HepG2 (cell line): ENCODE measurements around the gene RFC1. TPM values are rescaled to one million over a fixed set of nuclear protein-coding genes. Genes with fewer than 3 reads are reported as not detected.
A peak's percentile ranks its signal among the peaks of the same experiment; 100 is the strongest.

Source experiments
- CREB1 ChIP-seq, 2 experiments: fragments of 450-650 bp in 1 of 2; IDR thresholded peaks; 2 replicates each; pipeline ENCODE4 v1.6.1; 2016 to 2017; ENCODE audit warnings: control low read depth in 1 of 2, mild to moderate bottlenecking in 1 of 2, missing compliant biosample characterization in 1 of 2, missing genetic modification characterization in 1 of 2
- ERF ChIP-seq: IDR thresholded peaks from 2 replicates; pipeline ENCODE4 v1.6.1; 2018; ENCODE audit warnings: missing biosample characterization, missing genetic modification reagents
- GZF1 ChIP-seq: sonication (generic); formaldehyde crosslinking; IDR thresholded peaks from 2 replicates; pipeline ENCODE4 v1.5.1; 2020; ENCODE audit warnings: mild to moderate bottlenecking, missing genetic modification reagents
- KDM1A ChIP-seq: IDR thresholded peaks from 2 replicates; pipeline ENCODE4 v1.6.1; 2016; ENCODE audit warnings: missing compliant biosample characterization
- KDM6A ChIP-seq: IDR thresholded peaks from 2 replicates; pipeline ENCODE4 v1.6.1; 2016; ENCODE audit warnings: low read depth
- KLF9 ChIP-seq: IDR thresholded peaks from 2 replicates; pipeline ENCODE4 v1.6.1; 2016; ENCODE audit warnings: low read depth
- MAF1 ChIP-seq: sonication (generic); formaldehyde crosslinking; IDR thresholded peaks from 2 replicates; pipeline ENCODE4 v1.5.0; 2020; ENCODE audit warnings: missing genetic modification reagents, borderline replicate concordance
- MAFF ChIP-seq: IDR thresholded peaks from 2 replicates; pipeline ENCODE4 v1.6.1; 2011; ENCODE audit warnings: low read depth, low read length, improper control_type of control experiment
- MEF2D ChIP-seq: sonication (generic); formaldehyde crosslinking; IDR thresholded peaks from 2 replicates; pipeline ENCODE4 v1.5.1; 2020; ENCODE audit warnings: mild to moderate bottlenecking, missing genetic modification reagents
- MYC ChIP-seq: sonication (generic); formaldehyde crosslinking; IDR thresholded peaks from 2 replicates; pipeline ENCODE4 v1.9.0; 2021; ENCODE audit warnings: missing genetic modification reagents, borderline replicate concordance
- ONECUT2 ChIP-seq: sonication (generic); formaldehyde crosslinking; IDR thresholded peaks from 2 replicates; pipeline ENCODE4 v1.4.0; 2020; ENCODE audit warnings: missing genetic modification reagents
- SETDB1 ChIP-seq: sonication (generic); formaldehyde crosslinking; IDR thresholded peaks from 2 replicates; pipeline ENCODE4 v1.5.1; 2020; ENCODE audit warnings: missing genetic modification reagents, mild to moderate bottlenecking, borderline replicate concordance
- SKI ChIP-seq: fragments of 450-650 bp; IDR thresholded peaks from one replicate; pipeline ENCODE4 v1.6.1; 2018; ENCODE audit warnings: mild to moderate bottlenecking; ENCODE audit not compliant: partially characterized antibody
- TIGD3 ChIP-seq: sonication (generic); formaldehyde crosslinking; IDR thresholded peaks from 2 replicates; pipeline ENCODE4 v1.5.1; 2020; ENCODE audit warnings: mild to moderate bottlenecking, missing genetic modification reagents, borderline replicate concordance
- WIZ ChIP-seq: sonication (generic); formaldehyde crosslinking; IDR thresholded peaks from 2 replicates; pipeline ENCODE4 v1.5.1; 2020; ENCODE audit warnings: mild to moderate bottlenecking, missing genetic modification reagents
- ZBTB42 ChIP-seq: sonication (generic); formaldehyde crosslinking; IDR thresholded peaks from 2 replicates; pipeline ENCODE4 v1.5.0; 2020; ENCODE audit warnings: mild to moderate bottlenecking, missing genetic modification reagents
- ZC3H4 ChIP-seq: sonication (generic); formaldehyde crosslinking; IDR thresholded peaks from 2 replicates; pipeline ENCODE4 v1.4.0; 2020; ENCODE audit warnings: missing genetic modification reagents, borderline replicate concordance
- ZFX ChIP-seq: sonication (generic); formaldehyde crosslinking; IDR thresholded peaks from 2 replicates; pipeline ENCODE4 v1.4.0; 2020; ENCODE audit warnings: mild to moderate bottlenecking, low read depth, missing genetic modification reagents, moderate library complexity
- ZNF30 ChIP-seq: sonication (generic); formaldehyde crosslinking; IDR thresholded peaks from 2 replicates; pipeline ENCODE4 v1.5.0; 2020; ENCODE audit warnings: mild to moderate bottlenecking, missing genetic modification reagents
- ZNF558 ChIP-seq: sonication (generic); formaldehyde crosslinking; IDR thresholded peaks from 2 replicates; pipeline ENCODE4 v1.9.0; 2022; ENCODE audit warnings: mild to moderate bottlenecking, missing genetic modification reagents, borderline replicate concordance
- ZNF569 ChIP-seq: sonication (generic); formaldehyde crosslinking; IDR thresholded peaks from 2 replicates; pipeline ENCODE4 v1.5.0; 2020; ENCODE audit warnings: mild to moderate bottlenecking, missing genetic modification reagents, moderate library complexity, borderline replicate concordance
- ZNF615 ChIP-seq: sonication (generic); formaldehyde crosslinking; IDR thresholded peaks from 2 replicates; pipeline ENCODE4 v1.5.0; 2020; ENCODE audit warnings: mild to moderate bottlenecking, missing genetic modification reagents, borderline replicate concordance
- ZNF639 ChIP-seq: conservative IDR thresholded peaks from 2 replicates; pipeline ENCODE4 v1.6.1; 2018; ENCODE audit warnings: missing genetic modification reagents
- ZSCAN22 ChIP-seq: sonication (generic); formaldehyde crosslinking; IDR thresholded peaks from 2 replicates; pipeline ENCODE4 v1.4.0; 2020; ENCODE audit warnings: mild to moderate bottlenecking, missing genetic modification reagents
- ZSCAN30 ChIP-seq: sonication (generic); formaldehyde crosslinking; IDR thresholded peaks from 2 replicates; pipeline ENCODE4 v1.5.0; 2020; ENCODE audit warnings: mild to moderate bottlenecking, missing genetic modification reagents
- polyA plus RNA-seq, 8 experiments: library from polyadenylated mRNA; depleted of rRNA in 3 of 8; stranded (reverse) in 7 of 8; unstranded in 1 of 8; fragments of >200 nt; fragmentation: Illumina TruSeq in 4 of 8; extraction: Trizol in 4 of 8; gene quantifications; 2 replicates each; pipeline versions ENCODE4 v1.2.1 to v1.2.3, GENCODE V29; 2011 to 2016; ENCODE audit warnings: low read depth in 4 of 8, missing spikeins in 1 of 8, mixed read lengths in 1 of 8; ENCODE audit not compliant: insufficient read depth in 1 of 8
- total RNA-seq, 5 experiments: library from RNA; depleted of rRNA; stranded (reverse); fragments of >200 nt; fragmentation: Illumina TruSeq; extraction: Trizol; gene quantifications; 2 replicates each; pipeline ENCODE4 v1.2.3, GENCODE V29; 2016; ENCODE audit warnings: low read depth in 1 of 5
- TF ChIP-seq, protein P1 (sequence below): sonication (generic); formaldehyde crosslinking; IDR thresholded peaks from 2 replicates; pipeline ENCODE4 v1.5.1; 2020; ENCODE audit warnings: missing genetic modification reagents, mild to moderate bottlenecking, borderline replicate concordance

RFC1 gene
- total and polyA plus RNA-seq, 2 of the 13 experiments (the other 11 are each of a cell fraction or from before 2014, with no cell fraction given), result 15.9 to 78.8 TPM

- no peak for TF ChIP-seq ZNF569 (CRISPR knock-in tag)
- peak; percentile 83; the same call in 1 of the 2 replicates for TF ChIP-seq ZSCAN22 (CRISPR knock-in tag)
- no peak for TF ChIP-seq SETDB1 (CRISPR knock-in tag)
- TF ChIP-seq ZNF30 (CRISPR knock-in tag), result peak; percentile 98
- peak; percentile 84; the same call in 1 of the 2 replicates for TF ChIP-seq ZSCAN30 (CRISPR knock-in tag)
- TF ChIP-seq TIGD3, result peak; percentile 92
- TF ChIP-seq CREB1 (IDR thresholded peaks at IDR 0.05), result peak; percentile 99
- TF ChIP-seq CREB1 (CRISPR knock-in tag; IDR thresholded peaks at IDR 0.05), result peak; percentile 99
- TF ChIP-seq ZC3H4 (CRISPR knock-in tag), result no peak
- TF ChIP-seq MAF1, result 0 out of 2 replicates have a peak, but pooled peaks have one; percentile 62
- no peak for TF ChIP-seq MAFF
- TF ChIP-seq SKI, result no peak
- TF ChIP-seq MYC, result peak; percentile 89; the same call in 1 of the 2 replicates
- peak; percentile 69 for TF ChIP-seq ONECUT2 (CRISPR knock-in tag)
- no peak for TF ChIP-seq WIZ
- TF ChIP-seq, protein P1, sequence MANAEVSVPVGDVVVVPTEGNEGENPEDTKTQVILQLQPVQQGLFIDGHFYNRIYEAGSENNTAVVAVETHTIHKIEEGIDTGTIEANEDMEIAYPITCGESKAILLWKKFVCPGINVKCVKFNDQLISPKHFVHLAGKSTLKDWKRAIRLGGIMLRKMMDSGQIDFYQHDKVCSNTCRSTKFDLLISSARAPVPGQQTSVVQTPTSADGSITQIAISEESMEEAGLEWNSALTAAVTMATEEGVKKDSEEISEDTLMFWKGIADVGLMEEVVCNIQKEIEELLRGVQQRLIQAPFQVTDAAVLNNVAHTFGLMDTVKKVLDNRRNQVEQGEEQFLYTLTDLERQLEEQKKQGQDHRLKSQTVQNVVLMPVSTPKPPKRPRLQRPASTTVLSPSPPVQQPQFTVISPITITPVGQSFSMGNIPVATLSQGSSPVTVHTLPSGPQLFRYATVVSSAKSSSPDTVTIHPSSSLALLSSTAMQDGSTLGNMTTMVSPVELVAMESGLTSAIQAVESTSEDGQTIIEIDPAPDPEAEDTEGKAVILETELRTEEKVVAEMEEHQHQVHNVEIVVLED (CRISPR knock-in tag), result peak; percentile 78; the same call in 1 of the 2 replicates
- TF ChIP-seq ERF (CRISPR knock-in tag), result peak; percentile 96
- peak; percentile 91; the same call in 1 of the 2 replicates for TF ChIP-seq ZBTB42 (CRISPR knock-in tag)
- TF ChIP-seq ZNF558, result peak; percentile 99
- peak; percentile 95 for TF ChIP-seq MEF2D (CRISPR knock-in tag)
- TF ChIP-seq ZFX (CRISPR knock-in tag), result peak; percentile 94
- peak; percentile 81 for TF ChIP-seq KLF9
- TF ChIP-seq ZNF615 (CRISPR knock-in tag), result peak; percentile 60; the same call in 1 of the 2 replicates
- peak; percentile 24; the same call in 1 of the 2 replicates for TF ChIP-seq KDM1A
- peak; percentile 92; the same call in 1 of the 2 replicates for TF ChIP-seq GZF1 (CRISPR knock-in tag)
- TF ChIP-seq ZNF639, result peak; percentile 85
- no peak for TF ChIP-seq KDM6A
These were observed at the start of gene RFC1 (continued) for GRCh38 chr4:39365830-39366771.
